RWPE2 (cell line): ENCODE data around the gene WFDC5.

Experiments used
- ATAC-seq: fragments of 200-7000 bp; cut with Tn5 transposase; 3 replicates; pipeline ENCODE4 v1.9.1; 2021; ENCODE audit warnings: low read depth
- DNase-seq: peaks from one replicate; pipeline ENCODE4 v3.0.0-alpha.2; 2020; ENCODE audit warnings: low spot score
- H3K27ac ChIP-seq: fragments of 450-650 bp; 2 replicates; pipeline ENCODE4 v1.5.1; 2017; ENCODE audit warnings: mild to moderate bottlenecking; ENCODE audit not compliant: poor library complexity, severe bottlenecking
- H3K27me3 ChIP-seq: fragments of 250-450 bp; sonication (Bioruptor Pico); 2 replicates; pipeline ENCODE4 v1.5.1; 2021; ENCODE audit warnings: mild to moderate bottlenecking, moderate library complexity; ENCODE audit not compliant: insufficient read depth, poor library complexity, severe bottlenecking
- H3K36me3 ChIP-seq: fragments of 250-450 bp; sonication (Bioruptor Pico); 2 replicates; pipeline ENCODE4 v1.5.1; 2020; ENCODE audit warnings: low read depth, mild to moderate bottlenecking, moderate library complexity
- H3K4me1 ChIP-seq: fragments of 250-450 bp; sonication (Bioruptor Pico); 2 replicates; pipeline ENCODE4 v1.5.1; 2021; ENCODE audit warnings: mild to moderate bottlenecking, moderate library complexity; ENCODE audit not compliant: insufficient read depth, poor library complexity, severe bottlenecking
- H3K4me3 ChIP-seq: fragments of 250-450 bp; sonication (Bioruptor Pico); 2 replicates; pipeline ENCODE4 v1.5.1; 2021; ENCODE audit warnings: mild to moderate bottlenecking, moderate library complexity; ENCODE audit not compliant: severe bottlenecking
- H3K9me3 ChIP-seq: fragments of 250-450 bp; sonication (Bioruptor Pico); 2 replicates; pipeline ENCODE4 v1.5.1; 2021; ENCODE audit warnings: mild to moderate bottlenecking, moderate library complexity; ENCODE audit not compliant: severe bottlenecking
- TF ChIP-seq, protein P1 (sequence below): fragments of 450-650 bp; IDR thresholded peaks from one replicate; pipeline ENCODE4 v1.5.1; 2017; ENCODE audit warnings: mild to moderate bottlenecking, moderate library complexity; ENCODE audit not compliant: poor library complexity, severe bottlenecking

The WFDC5 gene

DNA sequence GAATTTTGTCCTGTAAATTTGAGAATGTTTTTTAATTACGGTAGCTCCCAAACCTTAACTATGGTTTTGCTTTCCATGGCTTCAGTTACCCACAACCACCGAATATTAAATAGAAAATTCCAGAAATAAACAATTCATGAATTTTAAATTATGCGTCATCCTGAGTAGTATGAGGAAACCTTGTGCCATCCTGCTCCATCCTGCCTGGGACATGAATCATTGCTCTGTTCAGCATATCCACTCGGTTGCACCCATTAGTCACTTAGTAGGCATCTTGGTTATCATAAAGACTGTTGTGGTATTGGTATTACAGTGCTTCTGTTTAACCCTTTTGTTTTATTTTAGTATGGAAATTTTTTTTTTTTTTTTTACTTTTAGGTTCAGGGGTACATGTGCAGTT lies 53.7 kb downstream of the WFDC5 start:
- no peaks in the 10 kb centered on the region for H3K27me3 ChIP-seq
- no peaks in the 10 kb centered on the region for H3K9me3 ChIP-seq
- no peak overlapping the region for H3K4me3 ChIP-seq
- ATAC-seq = peak; percentile 98
- TF ChIP-seq, protein P1, sequence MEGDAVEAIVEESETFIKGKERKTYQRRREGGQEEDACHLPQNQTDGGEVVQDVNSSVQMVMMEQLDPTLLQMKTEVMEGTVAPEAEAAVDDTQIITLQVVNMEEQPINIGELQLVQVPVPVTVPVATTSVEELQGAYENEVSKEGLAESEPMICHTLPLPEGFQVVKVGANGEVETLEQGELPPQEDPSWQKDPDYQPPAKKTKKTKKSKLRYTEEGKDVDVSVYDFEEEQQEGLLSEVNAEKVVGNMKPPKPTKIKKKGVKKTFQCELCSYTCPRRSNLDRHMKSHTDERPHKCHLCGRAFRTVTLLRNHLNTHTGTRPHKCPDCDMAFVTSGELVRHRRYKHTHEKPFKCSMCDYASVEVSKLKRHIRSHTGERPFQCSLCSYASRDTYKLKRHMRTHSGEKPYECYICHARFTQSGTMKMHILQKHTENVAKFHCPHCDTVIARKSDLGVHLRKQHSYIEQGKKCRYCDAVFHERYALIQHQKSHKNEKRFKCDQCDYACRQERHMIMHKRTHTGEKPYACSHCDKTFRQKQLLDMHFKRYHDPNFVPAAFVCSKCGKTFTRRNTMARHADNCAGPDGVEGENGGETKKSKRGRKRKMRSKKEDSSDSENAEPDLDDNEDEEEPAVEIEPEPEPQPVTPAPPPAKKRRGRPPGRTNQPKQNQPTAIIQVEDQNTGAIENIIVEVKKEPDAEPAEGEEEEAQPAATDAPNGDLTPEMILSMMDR = no peak
- peaks cover 28% of the 10 kb centered on the region for H3K36me3 ChIP-seq
- DNase-seq = peak; percentile 98
- peaks cover 52% of the 10 kb centered on the region for H3K4me1 ChIP-seq
- H3K27ac ChIP-seq = peak overlapping the region; percentile 95

DNA sequence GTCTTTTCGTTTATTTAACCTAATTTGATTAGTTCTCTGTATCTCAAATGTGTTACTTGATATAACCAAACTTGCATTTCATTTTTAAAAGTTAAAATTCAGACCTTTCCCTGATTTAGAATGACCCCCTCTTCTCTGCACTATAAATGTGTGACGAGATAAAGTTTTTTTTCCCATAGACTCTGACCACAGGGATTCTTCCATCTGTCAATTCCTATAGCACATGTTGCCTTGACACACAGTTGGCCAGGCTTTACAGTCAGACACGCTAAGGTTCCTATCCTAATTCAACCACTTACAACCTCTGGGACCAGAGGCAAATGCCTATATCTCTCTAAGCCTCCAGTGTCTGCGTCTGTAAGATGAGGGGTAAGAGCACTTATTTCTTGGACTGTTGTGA lies 54.7 kb downstream of the WFDC5 start:
- no peak for DNase-seq
- Histone ChIP-seq H3K27ac (peak overlapping the region; percentile 95), H3K36me3 (peaks cover 22% of the 10 kb centered on the region), H3K4me3 (no peak overlapping the region), H3K27me3 (no peaks in the 10 kb centered on the region), H3K4me1 (peaks cover 46% of the 10 kb centered on the region), H3K9me3 (no peaks in the 10 kb centered on the region)
- ATAC-seq = no peak
- TF ChIP-seq, protein P1 = no peak
